ENCODE results near the gene OR4D1. TPM values are rescaled to one million over a fixed set of nuclear protein-coding genes. Genes with fewer than 3 reads are reported as not detected.

OR4D1 gene
- total and polyA plus RNA-seq, 7 experiments from 2014 or later: 0.41 to 3.3 (median 2.3) TPM

DNA sequence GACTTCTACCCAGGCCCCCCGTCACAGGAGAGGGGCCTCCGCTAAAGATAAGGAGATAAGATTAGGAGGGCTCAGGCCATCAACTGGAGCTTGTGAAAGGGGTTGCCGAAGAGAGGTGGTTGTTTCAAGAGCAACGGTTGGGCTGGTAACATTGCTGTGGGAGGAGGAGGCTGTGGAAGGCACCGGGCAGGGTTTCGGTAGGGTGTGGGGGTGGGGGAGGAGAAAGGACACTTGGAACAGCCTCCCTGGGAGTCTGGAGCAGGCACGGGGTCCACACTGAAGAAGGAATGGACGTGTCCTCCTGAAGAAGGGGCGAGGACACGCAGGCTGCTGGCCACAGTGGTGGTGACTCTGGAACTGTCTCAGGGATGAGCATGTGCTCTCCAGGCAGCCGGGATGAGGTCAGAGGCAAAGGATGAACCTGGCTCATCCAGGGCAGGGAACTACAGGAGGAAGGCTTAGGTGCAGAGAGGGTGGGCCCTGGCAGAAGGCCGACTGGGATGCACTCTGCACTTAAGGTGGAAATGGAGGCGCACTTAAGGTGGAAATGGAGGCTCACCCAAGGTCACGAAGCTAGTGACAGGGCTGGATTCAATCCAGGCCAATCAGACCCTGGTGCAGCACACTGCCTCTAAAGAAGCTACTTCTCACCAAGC lies 43.2 kb downstream of the OR4D1 start:
- Mint-ChIP-seq H3K9me3 (peaks cover 0 to 1% (median 0%) of the 10 kb centered on the region in 11 donors), H3K27me3 (peaks cover 5 to 18% (median 10%) of the 10 kb centered on the region in 5 donors), H3K27ac (peak overlapping the region in 1 of 9 donors; percentile 33), H3K4me3 (no peak overlapping the region), H3K4me1 (peaks cover 0 to 2% (median 0%) of the 10 kb centered on the region in 7 donors), H3K36me3 (no peaks in the 10 kb centered on the region)
- ChIA-PET CTCF (interaction anchor here (0.6 to 1.4 kb wide), 3 partner anchors 18 to 287 kb away, joined by 3 to 5 read pairs (median 3); no protein-coding TSS in a partner anchor), POLR2A (no interaction called here)
- intact Hi-C loops (cut with micrococcal nuclease): no loop called here
- H3K4me1 ChIP-seq (ENCODE audit: control insufficient read depth in 2 of 2, insufficient read depth in 2 of 2, low read length in 2 of 2): no peaks in the 10 kb centered on the region
- H3K4me3 ChIP-seq (ENCODE audit: low read length): no peak overlapping the region
- no peaks in the 10 kb centered on the region for H3K9me3 ChIP-seq (ENCODE audit: control insufficient read depth in 2 of 3, low read length in 3 of 3)
- DNase-seq: no peak
- no peaks in the 10 kb centered on the region for H3K27me3 ChIP-seq (ENCODE audit: control insufficient read depth in 2 of 2, insufficient read depth in 2 of 2, low read length in 2 of 2)
- H3K27ac ChIP-seq (ENCODE audit: low read depth, low read length): no peak overlapping the region
- no peak for ATAC-seq
- H3K36me3 ChIP-seq (ENCODE audit: control insufficient read depth in 2 of 3, insufficient read depth in 3 of 3, low read length in 3 of 3): no peaks in the 10 kb centered on the region

DNA sequence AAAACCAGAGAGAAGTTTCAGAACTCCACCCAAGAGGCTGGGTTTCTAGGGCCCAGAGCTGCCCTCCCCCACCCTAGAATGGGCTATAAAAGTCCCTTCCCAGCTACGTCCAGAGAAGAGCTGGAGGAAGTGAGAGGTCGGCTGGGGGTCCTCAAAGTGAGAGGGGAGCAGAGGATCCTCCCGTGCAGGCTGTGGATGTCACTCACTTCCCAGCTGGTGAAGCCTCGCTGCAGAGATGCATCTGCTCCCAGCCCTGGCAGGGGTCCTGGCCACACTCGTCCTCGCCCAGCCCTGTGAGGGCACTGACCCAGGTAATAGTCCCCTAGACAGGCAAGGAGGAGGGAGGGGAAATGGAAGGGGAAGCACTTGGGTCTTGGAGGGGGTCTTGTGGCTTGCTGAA lies 44.4 kb downstream of the OR4D1 start, which contains the start of gene EPX:
Gene EPX (plus strand): TSS at position 115 of the 400 bp plus-strand sequence. CDS start 121 bp downstream, at position 236.
- no peak within 1 kb of the TSS for H3K27ac Mint-ChIP-seq
- ATAC-seq: no peak

DNA sequence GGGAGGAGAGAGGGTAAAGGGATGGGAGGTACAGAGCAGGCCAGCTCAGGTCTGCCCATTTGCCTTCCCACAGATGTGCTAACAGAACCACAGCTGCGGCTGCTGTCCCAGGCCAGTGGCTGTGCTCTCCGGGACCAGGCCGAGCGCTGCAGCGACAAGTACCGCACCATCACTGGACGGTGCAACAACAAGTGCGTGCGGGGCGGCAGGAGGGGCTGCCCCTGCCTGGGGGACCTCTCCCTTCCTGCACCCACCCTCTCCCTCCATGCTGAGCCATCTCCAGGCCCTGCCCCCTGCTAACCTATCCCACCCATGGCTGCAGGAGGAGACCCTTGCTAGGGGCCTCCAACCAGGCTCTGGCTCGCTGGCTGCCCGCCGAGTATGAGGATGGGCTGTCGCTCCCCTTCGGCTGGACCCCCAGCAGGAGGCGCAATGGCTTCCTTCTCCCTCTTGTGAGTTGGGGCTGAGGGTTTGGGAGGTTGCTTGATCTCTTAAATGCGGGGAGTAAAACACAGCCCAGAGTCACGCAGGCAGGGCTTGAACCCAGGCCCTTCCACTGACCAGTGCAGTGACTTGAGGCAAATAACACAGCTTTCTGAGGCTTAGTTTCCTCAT lies 45.6 kb downstream of the OR4D1 start:
- peaks cover 0 to 1% (median 0%) of the 10 kb centered on the region in 11 donors for H3K9me3 Mint-ChIP-seq
- no peak overlapping the region for H3K27ac Mint-ChIP-seq
- Histone ChIP-seq H3K4me1 (ENCODE audit: control insufficient read depth in 2 of 2, insufficient read depth in 2 of 2, low read length in 2 of 2) (no peaks in the 10 kb centered on the region), H3K4me3 (ENCODE audit: low read length) (no peak overlapping the region), H3K27ac (ENCODE audit: low read depth, low read length) (no peak overlapping the region), H3K36me3 (ENCODE audit: control insufficient read depth in 2 of 3, insufficient read depth in 3 of 3, low read length in 3 of 3) (no peaks in the 10 kb centered on the region), H3K27me3 (ENCODE audit: control insufficient read depth in 2 of 2, insufficient read depth in 2 of 2, low read length in 2 of 2) (no peaks in the 10 kb centered on the region), H3K9me3 (ENCODE audit: control insufficient read depth in 2 of 3, low read length in 3 of 3) (no peaks in the 10 kb centered on the region)
- POLR2A ChIA-PET: interaction anchor here (0.7 kb wide), 1 partner anchor 96 kb away, joined by 3 read pairs; no protein-coding TSS in a partner anchor
- peaks cover 0 to 2% (median 0%) of the 10 kb centered on the region in 7 donors for H3K4me1 Mint-ChIP-seq
- DNase-seq: no peak
- H3K4me3 Mint-ChIP-seq: no peak overlapping the region
- intact Hi-C loops (cut with micrococcal nuclease): no loop called here
- H3K27me3 Mint-ChIP-seq: peaks cover 7 to 17% (median 12%) of the 10 kb centered on the region in 5 donors
- H3K36me3 Mint-ChIP-seq: no peaks in the 10 kb centered on the region
- CTCF ChIA-PET: no interaction called here
- no peak for ATAC-seq

More for the DNA sequence above, 44.4 kb downstream of the OR4D1 start, which contains the start of gene EPX:
- no peaks in the 10 kb centered on the region for H3K9me3 ChIP-seq (ENCODE audit: control insufficient read depth in 2 of 3, low read length in 3 of 3)
- peaks cover 0 to 1% (median 0%) of the 10 kb centered on the region in 11 donors for H3K9me3 Mint-ChIP-seq
- no peaks in the 10 kb centered on the region for H3K27me3 ChIP-seq (ENCODE audit: control insufficient read depth in 2 of 2, insufficient read depth in 2 of 2, low read length in 2 of 2)
- peaks cover 7 to 14% (median 13%) of the 10 kb centered on the region in 5 donors for H3K27me3 Mint-ChIP-seq
- H3K4me3 Mint-ChIP-seq: no peak within 1 kb of the TSS
- intact Hi-C loops (cut with micrococcal nuclease): no loop called here
- no peaks in the 10 kb centered on the region for H3K36me3 ChIP-seq (ENCODE audit: control insufficient read depth in 2 of 3, insufficient read depth in 3 of 3, low read length in 3 of 3)
- H3K27ac ChIP-seq (ENCODE audit: low read depth, low read length): no peak within 1 kb of the TSS
- ChIA-PET CTCF (no interaction called here), POLR2A (no interaction called here)
- H3K4me1 Mint-ChIP-seq: peaks cover 0 to 2% (median 0%) of the 10 kb centered on the region in 7 donors
- H3K36me3 Mint-ChIP-seq: no peaks in the 10 kb centered on the region
- no peak within 1 kb of the TSS for H3K4me3 ChIP-seq (ENCODE audit: low read length)
- no peaks in the 10 kb centered on the region for H3K4me1 ChIP-seq (ENCODE audit: control insufficient read depth in 2 of 2, insufficient read depth in 2 of 2, low read length in 2 of 2)
- no peak for DNase-seq

DNA sequence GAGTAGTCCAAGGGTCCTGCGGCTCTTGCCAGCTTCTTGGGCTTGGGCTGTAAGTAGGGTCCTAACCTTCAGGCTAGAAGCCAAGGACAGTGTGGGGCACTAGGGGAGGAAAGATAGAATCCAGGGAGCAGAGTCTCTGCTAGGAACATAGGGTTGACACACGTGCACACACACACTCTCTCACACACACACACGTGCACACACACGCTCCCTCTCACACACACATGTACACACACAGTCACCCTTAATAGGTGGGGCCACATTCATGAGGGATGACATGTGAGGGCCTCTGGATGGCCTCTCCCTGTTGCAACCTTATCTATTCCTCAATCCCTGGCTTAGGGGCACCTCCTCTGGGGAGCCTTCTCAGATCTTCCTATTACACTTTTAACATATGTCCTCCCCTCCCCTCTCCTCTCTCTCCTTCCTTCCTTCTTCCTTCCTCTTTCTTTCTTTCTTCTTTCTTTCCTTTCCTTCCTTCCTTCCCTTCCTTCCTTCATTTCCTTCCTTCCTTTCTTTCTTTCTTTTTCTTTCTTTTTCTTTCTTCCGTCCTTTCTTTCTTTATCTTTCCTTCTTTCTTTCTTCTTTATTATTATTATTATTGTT lies 47.4 kb downstream of the OR4D1 start:
- intact Hi-C loops (cut with micrococcal nuclease): no loop called here
- ATAC-seq: no peak
- H3K9me3 ChIP-seq (ENCODE audit: control insufficient read depth in 2 of 3, low read length in 3 of 3): no peaks in the 10 kb centered on the region
- CTCF ChIA-PET: no interaction called here
- POLR2A ChIA-PET: no interaction called here
- H3K4me3 ChIP-seq (ENCODE audit: low read length): no peak overlapping the region
- no peaks in the 10 kb centered on the region for H3K36me3 ChIP-seq (ENCODE audit: control insufficient read depth in 2 of 3, insufficient read depth in 3 of 3, low read length in 3 of 3)
- DNase-seq: no peak
- H3K27ac ChIP-seq (ENCODE audit: low read depth, low read length): no peak overlapping the region
- no peaks in the 10 kb centered on the region for H3K27me3 ChIP-seq (ENCODE audit: control insufficient read depth in 2 of 2, insufficient read depth in 2 of 2, low read length in 2 of 2)
- Mint-ChIP-seq H3K4me1 (peaks cover 0 to 4% (median 0%) of the 10 kb centered on the region in 7 donors), H3K9me3 (peaks cover 0 to 1% (median 0%) of the 10 kb centered on the region in 11 donors), H3K27ac (no peak overlapping the region), H3K36me3 (no peaks in the 10 kb centered on the region), H3K27me3 (peaks cover 5 to 10% (median 8%) of the 10 kb centered on the region in 5 donors), H3K4me3 (no peak overlapping the region)
- H3K4me1 ChIP-seq (ENCODE audit: control insufficient read depth in 2 of 2, insufficient read depth in 2 of 2, low read length in 2 of 2): no peaks in the 10 kb centered on the region

DNA sequence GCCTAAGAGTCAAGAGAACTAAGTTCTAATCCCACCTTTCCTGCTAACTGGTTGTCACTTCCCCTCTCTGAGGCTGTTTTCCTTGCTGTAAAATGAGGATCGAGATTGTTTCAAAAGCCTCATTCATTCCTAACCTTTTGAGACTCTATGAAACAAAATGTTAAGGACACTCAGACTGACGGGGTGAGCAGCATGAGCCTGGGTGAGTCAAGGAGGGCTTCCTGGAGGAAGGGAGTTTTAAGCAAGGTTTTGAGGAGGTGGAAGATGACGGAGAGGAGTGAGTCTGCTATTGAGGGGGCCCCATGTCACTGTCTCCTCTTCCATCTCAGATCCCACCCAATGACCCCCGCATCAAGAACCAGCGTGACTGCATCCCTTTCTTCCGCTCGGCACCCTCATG lies 48.4 kb downstream of the OR4D1 start:
- H3K27ac ChIP-seq (ENCODE audit: low read depth, low read length): no peak overlapping the region
- H3K36me3 ChIP-seq (ENCODE audit: control insufficient read depth in 2 of 3, insufficient read depth in 3 of 3, low read length in 3 of 3): no peaks in the 10 kb centered on the region
- Mint-ChIP-seq H3K4me1 (peaks cover 0 to 4% (median 0%) of the 10 kb centered on the region in 7 donors), H3K27ac (no peak overlapping the region), H3K36me3 (no peaks in the 10 kb centered on the region), H3K4me3 (no peak overlapping the region), H3K27me3 (peaks cover 0 to 10% (median 2%) of the 10 kb centered on the region in 5 donors), H3K9me3 (peaks cover 0 to 1% (median 0%) of the 10 kb centered on the region in 11 donors)
- DNase-seq (no peak), ATAC-seq (no peak)
- H3K4me1 ChIP-seq (ENCODE audit: control insufficient read depth in 2 of 2, insufficient read depth in 2 of 2, low read length in 2 of 2): no peaks in the 10 kb centered on the region
- no peaks in the 10 kb centered on the region for H3K9me3 ChIP-seq (ENCODE audit: control insufficient read depth in 2 of 3, low read length in 3 of 3)
- no peaks in the 10 kb centered on the region for H3K27me3 ChIP-seq (ENCODE audit: control insufficient read depth in 2 of 2, insufficient read depth in 2 of 2, low read length in 2 of 2)
- POLR2A ChIA-PET: no interaction called here
- intact Hi-C loops (cut with micrococcal nuclease): no loop called here
- CTCF ChIA-PET: no interaction called here
- H3K4me3 ChIP-seq (ENCODE audit: low read length): no peak overlapping the region

DNA sequence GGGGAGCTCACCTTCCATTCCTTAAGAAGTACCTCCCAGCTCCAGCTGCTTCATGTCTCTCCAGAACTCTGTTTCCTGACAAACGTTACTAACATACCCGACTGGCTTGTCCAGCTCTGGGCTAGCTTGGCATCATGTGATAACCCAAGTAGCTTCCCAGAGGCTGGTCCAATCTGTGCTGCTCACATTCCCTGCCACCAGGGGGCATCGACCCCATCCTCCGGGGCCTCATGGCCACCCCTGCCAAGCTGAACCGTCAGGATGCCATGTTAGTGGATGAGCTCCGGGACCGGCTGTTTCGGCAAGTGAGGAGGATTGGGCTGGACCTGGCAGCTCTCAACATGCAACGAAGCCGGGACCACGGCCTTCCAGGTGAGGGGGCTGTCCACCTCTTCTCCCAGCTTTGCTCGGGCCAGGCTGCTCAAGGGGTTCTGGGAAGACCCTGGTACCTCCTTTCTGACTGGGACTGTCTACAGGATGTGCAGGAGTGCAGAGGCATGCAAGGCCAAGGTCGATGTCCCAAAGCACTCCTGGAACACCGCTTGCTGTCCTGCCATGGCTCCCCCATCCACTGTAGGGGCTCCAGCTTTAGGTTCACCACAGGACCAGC lies 51.9 kb downstream of the OR4D1 start:
- ATAC-seq: peak; percentile 87
- Histone ChIP-seq H3K36me3 (ENCODE audit: control insufficient read depth in 2 of 3, insufficient read depth in 3 of 3, low read length in 3 of 3) (no peaks in the 10 kb centered on the region), H3K4me3 (ENCODE audit: low read length) (no peak overlapping the region), H3K27ac (ENCODE audit: low read depth, low read length) (no peak overlapping the region), H3K4me1 (ENCODE audit: control insufficient read depth in 2 of 2, insufficient read depth in 2 of 2, low read length in 2 of 2) (no peaks in the 10 kb centered on the region), H3K27me3 (ENCODE audit: control insufficient read depth in 2 of 2, insufficient read depth in 2 of 2, low read length in 2 of 2) (no peaks in the 10 kb centered on the region), H3K9me3 (ENCODE audit: control insufficient read depth in 2 of 3, low read length in 3 of 3) (no peaks in the 10 kb centered on the region)
- DNase-seq: peak in 8 of 9 donors; percentile 20 to 56 (median 38)
- Mint-ChIP-seq H3K36me3 (peaks cover 0 to 2% (median 0%) of the 10 kb centered on the region in 5 donors), H3K27me3 (peaks cover 0 to 10% (median 2%) of the 10 kb centered on the region in 5 donors), H3K27ac (no peak overlapping the region), H3K4me3 (no peak overlapping the region), H3K4me1 (peaks cover 0 to 4% (median 0%) of the 10 kb centered on the region in 7 donors), H3K9me3 (peaks cover 0 to 1% (median 0%) of the 10 kb centered on the region in 11 donors)
- intact Hi-C loops (cut with micrococcal nuclease): loop anchor here (1.0 kb wide), 3 partner anchors 19 to 247 kb away; partner anchors contain the start of gene MKS1 (in 1 of the 2)
- ChIA-PET POLR2A (interaction anchor here (0.6 kb wide), 1 partner anchor 19 kb away, joined by 4 read pairs; the partner anchor contains the start of gene MKS1), CTCF (interaction anchor here (0.5 to 1.8 kb wide), 8 partner anchors 9 to 247 kb away, joined by 3 to 4 read pairs (median 3); partner anchors contain the start of gene MKS1)

Data from naive thymus-derived CD4-positive, alpha-beta T cell (primary cell).